ENCODE data around the gene GSTCD.
"Not testable (repeated sequence)": the region's sequence is repeated elsewhere in the genome, so short reads cannot be mapped to it uniquely, and the experiment has no call there.

GSTCD gene

GRCh38 chr4:105843941-105844340, 135.4 kb downstream of the GSTCD start:
- Histone ChIP-seq H2AFZ (ENCODE audit: low read length) (no peak overlapping the region), H3K4me1 (ENCODE audit: insufficient read depth, low read length, poor library complexity, severe bottlenecking) (no peaks in the 10 kb centered on the region), H3K9ac (ENCODE audit: low read depth, low read length, poor library complexity, severe bottlenecking) (no peak overlapping the region), H3K9me3 (ENCODE audit: insufficient read depth, low read depth, low read length) (no peaks in the 10 kb centered on the region), H3K79me2 (ENCODE audit: insufficient read depth, low read length) (no peaks in the 10 kb centered on the region), H3K27me3 (ENCODE audit: insufficient read depth, low read length, poor library complexity, severe bottlenecking) (no peaks in the 10 kb centered on the region), H3K36me3 (ENCODE audit: insufficient read depth, low read length) (no peaks in the 10 kb centered on the region), H3K4me3 (ENCODE audit: low read length, poor library complexity, severe bottlenecking) (no peak overlapping the region), H3K4me2 (ENCODE audit: low read depth, low read length, poor library complexity, severe bottlenecking) (no peak overlapping the region), H3F3A (ENCODE audit: low read depth) (no peaks in the 10 kb centered on the region), H3K9me2 (replicated peaks; ENCODE audit: low read depth, low read length) (no peaks in the 10 kb centered on the region), H4K20me1 (ENCODE audit: insufficient read depth, low read length, poor library complexity, severe bottlenecking) (no peaks in the 10 kb centered on the region)
- TF ChIP-seq EZH2phosphoT487 (IDR thresholded peaks at IDR 0.05; ENCODE audit: borderline replicate concordance) (no peak), CTCF (conservative IDR thresholded peaks at IDR 0.05; ENCODE audit: low read length) (no peak)

GRCh38 chr4:105845559-105845958, 137.0 kb downstream of the GSTCD start:
- TF ChIP-seq EZH2phosphoT487 (IDR thresholded peaks at IDR 0.05; ENCODE audit: borderline replicate concordance) (no peak), CTCF (conservative IDR thresholded peaks at IDR 0.05; ENCODE audit: low read length) (no peak)
- H3K9me3 ChIP-seq (ENCODE audit: insufficient read depth, low read depth, low read length): no peaks in the 10 kb centered on the region
- H3K27me3 ChIP-seq (ENCODE audit: insufficient read depth, low read length, poor library complexity, severe bottlenecking): no peaks in the 10 kb centered on the region
- no peaks in the 10 kb centered on the region for H3F3A ChIP-seq (ENCODE audit: low read depth)
- H3K79me2 ChIP-seq (ENCODE audit: insufficient read depth, low read length): no peaks in the 10 kb centered on the region
- H3K4me3 ChIP-seq (ENCODE audit: low read length, poor library complexity, severe bottlenecking): no peak overlapping the region
- no peaks in the 10 kb centered on the region for H3K4me1 ChIP-seq (ENCODE audit: insufficient read depth, low read length, poor library complexity, severe bottlenecking)
- no peaks in the 10 kb centered on the region for H3K36me3 ChIP-seq (ENCODE audit: insufficient read depth, low read length)
- H2AFZ ChIP-seq (ENCODE audit: low read length): no peak overlapping the region
- H4K20me1 ChIP-seq (ENCODE audit: insufficient read depth, low read length, poor library complexity, severe bottlenecking): no peaks in the 10 kb centered on the region
- H3K9me2 ChIP-seq (replicated peaks; ENCODE audit: low read depth, low read length): no peaks in the 10 kb centered on the region
- no peak overlapping the region for H3K9ac ChIP-seq (ENCODE audit: low read depth, low read length, poor library complexity, severe bottlenecking)
- H3K4me2 ChIP-seq (ENCODE audit: low read depth, low read length, poor library complexity, severe bottlenecking): no peak overlapping the region

- H3K9ac ChIP-seq (ENCODE audit: low read depth, low read length, poor library complexity, severe bottlenecking); H3K27me3 ChIP-seq (ENCODE audit: insufficient read depth, low read length, poor library complexity, severe bottlenecking); H3K9me3 ChIP-seq (ENCODE audit: insufficient read depth, low read depth, low read length); H3K79me2 ChIP-seq (ENCODE audit: insufficient read depth, low read length); H3F3A ChIP-seq (ENCODE audit: low read depth); H3K4me3 ChIP-seq (ENCODE audit: low read length, poor library complexity, severe bottlenecking); H4K20me1 ChIP-seq (ENCODE audit: insufficient read depth, low read length, poor library complexity, severe bottlenecking); H3K4me2 ChIP-seq (ENCODE audit: low read depth, low read length, poor library complexity, severe bottlenecking); H3K9me2 ChIP-seq (replicated peaks; ENCODE audit: low read depth, low read length); H3K4me1 ChIP-seq (ENCODE audit: insufficient read depth, low read length, poor library complexity, severe bottlenecking); H2AFZ ChIP-seq (ENCODE audit: low read length); H3K36me3 ChIP-seq (ENCODE audit: insufficient read depth, low read length): not testable (repeated sequence)
Observed at GRCh38 chr4:105848359-105848758, 139.8 kb downstream of the GSTCD start.

GRCh38 chr4:105851196-105851595, 142.6 kb downstream of the GSTCD start:
- H3K4me1 ChIP-seq (ENCODE audit: insufficient read depth, low read length, poor library complexity, severe bottlenecking): no peaks in the 10 kb centered on the region
- no peak overlapping the region for H3K4me3 ChIP-seq (ENCODE audit: low read length, poor library complexity, severe bottlenecking)
- no peak overlapping the region for H3K4me2 ChIP-seq (ENCODE audit: low read depth, low read length, poor library complexity, severe bottlenecking)
- H4K20me1 ChIP-seq (ENCODE audit: insufficient read depth, low read length, poor library complexity, severe bottlenecking): no peaks in the 10 kb centered on the region
- H3F3A ChIP-seq (ENCODE audit: low read depth): no peaks in the 10 kb centered on the region
- TF ChIP-seq CTCF (conservative IDR thresholded peaks at IDR 0.05; ENCODE audit: low read length) (no peak), EZH2phosphoT487 (IDR thresholded peaks at IDR 0.05; ENCODE audit: borderline replicate concordance) (no peak)
- no peak overlapping the region for H3K9ac ChIP-seq (ENCODE audit: low read depth, low read length, poor library complexity, severe bottlenecking)
- no peaks in the 10 kb centered on the region for H3K36me3 ChIP-seq (ENCODE audit: insufficient read depth, low read length)
- no peaks in the 10 kb centered on the region for H3K27me3 ChIP-seq (ENCODE audit: insufficient read depth, low read length, poor library complexity, severe bottlenecking)
- no peaks in the 10 kb centered on the region for H3K9me2 ChIP-seq (replicated peaks; ENCODE audit: low read depth, low read length)
- H3K79me2 ChIP-seq (ENCODE audit: insufficient read depth, low read length): no peaks in the 10 kb centered on the region
- no peak overlapping the region for H2AFZ ChIP-seq (ENCODE audit: low read length)
- no peaks in the 10 kb centered on the region for H3K9me3 ChIP-seq (ENCODE audit: insufficient read depth, low read depth, low read length)

- not testable (repeated sequence) for H3K36me3 ChIP-seq (ENCODE audit: insufficient read depth, low read length); H3F3A ChIP-seq (ENCODE audit: low read depth); H3K9me2 ChIP-seq (replicated peaks; ENCODE audit: low read depth, low read length); H3K9ac ChIP-seq (ENCODE audit: low read depth, low read length, poor library complexity, severe bottlenecking); H3K4me2 ChIP-seq (ENCODE audit: low read depth, low read length, poor library complexity, severe bottlenecking); H3K4me1 ChIP-seq (ENCODE audit: insufficient read depth, low read length, poor library complexity, severe bottlenecking); H3K27me3 ChIP-seq (ENCODE audit: insufficient read depth, low read length, poor library complexity, severe bottlenecking); H3K79me2 ChIP-seq (ENCODE audit: insufficient read depth, low read length); H4K20me1 ChIP-seq (ENCODE audit: insufficient read depth, low read length, poor library complexity, severe bottlenecking); H2AFZ ChIP-seq (ENCODE audit: low read length); H3K9me3 ChIP-seq (ENCODE audit: insufficient read depth, low read depth, low read length); H3K4me3 ChIP-seq (ENCODE audit: low read length, poor library complexity, severe bottlenecking)
Observed at GRCh38 chr4:105852230-105852629, 143.6 kb downstream of the GSTCD start.

Measured in Loucy (cell line).